UCSD-AML1 (cell line): Measurements from ENCODE around the gene PRB3.
A peak's percentile ranks its signal among the peaks of the same experiment; 100 is the strongest.

ENCODE experiments used
- DNase-seq: peaks from one replicate; lab custom pipeline; 2025; ENCODE audit not compliant: unreplicated experiment; lab: John Stamatoyannopoulos, UW

Gene PRB3

GRCh38 chr12:11269607-11270006 lies at the start of gene PRB3:
PRB3 (minus strand) TSS chr12:11269707; CDS start chr12:11269669, 38 bp downstream.
- no peak for DNase-seq

DNA sequence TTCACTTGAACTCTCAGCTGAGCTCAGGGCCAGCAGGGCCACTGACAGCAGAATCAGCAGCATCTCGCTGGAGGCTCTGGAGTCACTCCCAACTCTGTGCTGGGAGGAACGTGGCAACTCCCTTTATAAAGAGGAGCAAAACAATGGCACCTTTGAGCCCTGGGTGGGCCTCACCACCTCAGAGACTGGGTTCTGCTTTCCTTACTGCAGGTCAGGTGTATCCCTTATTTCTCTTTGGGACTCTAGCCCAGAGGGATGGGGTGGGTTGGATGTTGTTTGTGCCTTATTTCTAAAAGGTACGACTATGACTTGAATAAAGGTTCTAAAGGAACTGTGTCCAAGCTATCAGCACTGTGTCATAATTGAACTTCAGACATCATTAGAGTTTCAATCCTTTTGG lies 40.8 kb upstream of the PRB3 start, which contains the start of gene PRB4:
Gene PRB4 (minus strand): TSS at position 101 of the 400 bp plus-strand sequence. CDS start 38 bp downstream, at position 63.
- DNase-seq: no peak

GRCh38 chr12:11307143-11307542 lies 37.6 kb upstream of the PRB3 start:
- no peak for DNase-seq

- DNase-seq: no peak
Observed at GRCh38 chr12:11273449-11273848, 3.9 kb upstream of the PRB3 start.

- no peak for DNase-seq
Observed at GRCh38 chr12:11264501-11264900, 5.0 kb downstream of the PRB3 start.

- DNase-seq: no peak
Observed at GRCh38 chr12:11246489-11246888, 23.0 kb downstream of the PRB3 start.

DNA sequence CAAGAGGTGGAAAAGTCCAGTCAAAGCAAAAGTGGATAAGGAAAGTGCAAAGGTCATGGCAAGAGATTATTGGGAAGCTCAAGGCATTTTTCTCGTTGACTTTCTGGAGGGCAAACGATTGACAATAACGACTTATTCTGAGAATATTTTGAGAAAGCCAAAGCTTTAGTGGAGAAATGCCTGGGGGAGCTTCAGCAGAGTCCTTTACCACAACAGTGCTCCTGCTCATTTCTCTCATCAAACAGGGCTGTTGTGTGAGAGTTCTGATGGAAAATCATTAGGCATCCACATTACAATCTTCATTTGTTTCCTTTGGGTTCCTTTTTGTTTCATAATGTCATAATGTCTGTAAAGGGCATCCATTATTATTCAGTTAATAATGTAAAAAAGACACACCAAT lies 26.9 kb downstream of the PRB3 start:
- no peak for DNase-seq

DNA sequence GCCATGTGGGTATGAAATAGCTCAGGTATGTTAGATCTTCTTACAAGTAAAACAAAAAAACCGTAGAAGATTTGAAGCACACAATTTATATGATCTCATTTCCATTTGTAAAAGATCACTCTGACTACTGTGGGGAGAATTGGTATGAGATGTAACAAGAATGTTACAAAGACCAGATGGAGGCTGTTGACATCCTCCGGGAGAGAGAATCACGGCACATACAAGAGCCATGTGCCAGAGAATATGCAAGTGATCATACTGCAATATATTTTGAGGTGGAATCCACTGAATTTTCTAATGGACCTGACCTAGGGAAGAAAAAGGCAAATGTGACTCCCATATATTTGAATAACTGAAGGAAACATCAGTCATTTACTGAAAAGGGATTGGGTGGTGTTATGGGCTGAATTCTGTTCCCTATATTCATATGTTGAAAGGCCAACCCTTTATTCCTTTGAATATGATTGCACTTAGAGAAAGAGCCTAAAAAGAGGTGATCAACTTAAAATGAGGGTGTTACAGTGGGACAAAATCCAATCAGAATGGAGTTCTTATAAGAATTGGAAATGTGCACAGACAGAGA lies 29.1 kb downstream of the PRB3 start:
- DNase-seq: no peak

GRCh38 chr12:11238275-11238674 lies 31.2 kb downstream of the PRB3 start:
- DNase-seq: no peak

GRCh38 chr12:11233532-11233931 lies 36.0 kb downstream of the PRB3 start:
- no peak for DNase-seq

- DNase-seq: peak; percentile 20
Observed at GRCh38 chr12:11228296-11228879, 41.1 kb downstream of the PRB3 start.

GRCh38 chr12:11227373-11227772 lies 42.1 kb downstream of the PRB3 start:
- DNase-seq: no peak
